ENCODE results near the gene PHF13. TPM values are rescaled to one million over a fixed set of nuclear protein-coding genes. Genes with fewer than 3 reads are reported as not detected.

Gene PHF13
- total RNA-seq, 4 donors from 2014 or later: 19.8 to 22.8 (median 20.5) TPM

DNA sequence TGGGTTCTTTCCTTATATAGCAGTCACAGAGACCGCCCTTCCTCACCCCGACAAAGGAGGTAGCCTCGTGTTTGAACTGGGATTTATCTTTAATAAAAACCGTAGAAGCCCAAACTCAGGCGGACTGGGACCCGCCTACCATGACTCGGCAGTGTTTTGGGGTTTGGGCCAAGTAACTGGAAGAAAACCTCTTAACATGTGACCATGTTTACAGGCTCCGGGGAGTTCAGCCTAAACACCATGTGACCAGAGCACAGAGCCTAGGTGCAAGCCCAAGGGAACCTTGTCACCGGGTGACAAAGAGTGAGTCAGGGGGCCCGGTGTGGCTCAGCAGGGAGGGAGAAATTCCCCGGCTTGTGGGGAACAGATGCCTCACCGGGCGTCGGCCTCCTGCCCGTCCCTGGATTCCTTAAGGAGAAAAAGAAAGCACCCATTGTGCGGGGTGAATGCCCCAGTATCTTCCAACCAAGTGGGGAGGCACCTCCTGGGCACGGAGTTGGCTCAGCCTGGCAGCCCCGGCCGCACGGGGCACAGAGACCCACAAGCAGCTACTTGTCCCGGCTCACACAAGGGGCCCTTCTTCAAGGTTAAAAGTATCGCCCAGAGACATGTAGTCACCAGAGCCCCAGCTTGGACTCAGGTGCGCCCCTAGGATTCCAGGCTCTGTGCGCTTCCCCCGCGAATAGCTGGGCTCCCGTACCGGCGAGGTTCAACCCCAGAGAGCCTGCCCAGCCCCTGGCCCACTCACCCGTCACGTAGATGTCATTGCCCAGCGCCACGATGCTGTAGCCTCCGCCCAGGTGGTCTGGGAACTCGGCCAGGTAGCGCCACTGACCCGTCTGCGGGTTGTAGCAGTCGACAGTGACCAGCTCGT is 12.2 kb upstream of the PHF13 start:
- H3K9me3 ChIP-seq: no peaks in the 10 kb centered on the region
- ATAC-seq: peak; percentile 61
- H3K27me3 ChIP-seq: no peaks in the 10 kb centered on the region
- H3K27ac ChIP-seq: peak overlapping the region; percentile 87 to 100 (median 98)
- H3K4me1 ChIP-seq: peaks cover 3 to 74% (median 52%) of the 10 kb centered on the region in 3 donors
- WGBS, 2 donors (ENCODE audit: low coverage in 1 of 2): 0% methylated on average over 6 of the region's 40 CpGs; no CpG with 5 or more reads in 1 of the 2 donors
- H3K4me3 ChIP-seq: peak overlapping the region; percentile 53 to 99
- TF ChIP-seq, protein P1, sequence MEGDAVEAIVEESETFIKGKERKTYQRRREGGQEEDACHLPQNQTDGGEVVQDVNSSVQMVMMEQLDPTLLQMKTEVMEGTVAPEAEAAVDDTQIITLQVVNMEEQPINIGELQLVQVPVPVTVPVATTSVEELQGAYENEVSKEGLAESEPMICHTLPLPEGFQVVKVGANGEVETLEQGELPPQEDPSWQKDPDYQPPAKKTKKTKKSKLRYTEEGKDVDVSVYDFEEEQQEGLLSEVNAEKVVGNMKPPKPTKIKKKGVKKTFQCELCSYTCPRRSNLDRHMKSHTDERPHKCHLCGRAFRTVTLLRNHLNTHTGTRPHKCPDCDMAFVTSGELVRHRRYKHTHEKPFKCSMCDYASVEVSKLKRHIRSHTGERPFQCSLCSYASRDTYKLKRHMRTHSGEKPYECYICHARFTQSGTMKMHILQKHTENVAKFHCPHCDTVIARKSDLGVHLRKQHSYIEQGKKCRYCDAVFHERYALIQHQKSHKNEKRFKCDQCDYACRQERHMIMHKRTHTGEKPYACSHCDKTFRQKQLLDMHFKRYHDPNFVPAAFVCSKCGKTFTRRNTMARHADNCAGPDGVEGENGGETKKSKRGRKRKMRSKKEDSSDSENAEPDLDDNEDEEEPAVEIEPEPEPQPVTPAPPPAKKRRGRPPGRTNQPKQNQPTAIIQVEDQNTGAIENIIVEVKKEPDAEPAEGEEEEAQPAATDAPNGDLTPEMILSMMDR (IDR thresholded peaks at IDR 0.05): no peak
- TF ChIP-seq POLR2A (IDR thresholded peaks at IDR 0.05): peak; percentile 52 to 57
- H3K36me3 ChIP-seq: peaks cover 0 to 35% of the 10 kb centered on the region in 2 donors

DNA sequence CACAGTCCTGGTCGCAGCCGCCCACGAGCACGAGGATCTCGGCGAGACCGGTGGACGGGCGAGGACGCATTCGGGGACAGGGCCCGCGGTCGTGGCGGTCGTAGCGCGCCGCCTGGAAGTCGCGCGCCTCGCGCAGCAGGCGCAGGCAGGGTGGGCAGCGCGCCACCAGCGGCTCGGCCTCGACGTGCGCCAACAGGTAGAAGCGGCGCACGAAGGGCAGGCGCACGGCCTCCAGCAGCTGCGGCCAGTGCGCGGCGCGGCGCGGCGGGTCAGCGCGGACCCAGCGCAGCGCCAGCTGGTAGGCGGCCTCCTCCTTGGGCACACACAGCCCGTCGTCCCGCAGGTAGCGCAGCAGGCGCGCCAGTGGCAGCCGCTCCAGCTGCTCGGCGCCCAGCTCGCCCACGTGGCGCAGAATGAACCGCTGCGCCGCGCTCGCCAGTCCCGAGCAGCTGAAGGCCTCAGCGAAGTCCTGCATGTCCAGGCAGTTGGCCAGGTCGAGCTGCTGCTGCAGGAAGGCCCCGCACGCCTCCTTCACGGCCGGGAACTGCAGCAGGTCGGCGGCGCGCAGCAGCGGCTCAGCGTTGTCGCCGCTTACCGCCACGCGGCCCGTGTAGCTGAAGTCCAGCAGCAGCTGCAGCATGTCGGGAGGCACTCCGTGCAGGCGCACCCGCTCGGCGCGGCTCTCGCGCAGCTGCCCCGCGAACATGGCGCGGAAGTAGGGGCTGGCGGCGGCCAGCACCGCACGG is 11.4 kb upstream of the PHF13 start:
- Histone ChIP-seq H3K36me3 (peaks cover 0 to 26% of the 10 kb centered on the region in 2 donors), H3K9me3 (no peaks in the 10 kb centered on the region), H3K4me1 (peaks cover 3 to 71% (median 45%) of the 10 kb centered on the region in 3 donors), H3K27me3 (no peaks in the 10 kb centered on the region), H3K27ac (peak overlapping the region; percentile 87 to 100 (median 98)), H3K4me3 (peak overlapping the region; percentile 53 to 99)
- no peak for TF ChIP-seq EP300 (IDR thresholded peaks at IDR 0.05)
- TF ChIP-seq, protein P1 (IDR thresholded peaks at IDR 0.05): peak in 3 of 4 experiments; percentile 4 to 15 (median 10)
- peak; percentile 27 for TF ChIP-seq POLR2AphosphoS5 (IDR thresholded peaks at IDR 0.05)
- no peak for TF ChIP-seq POLR2A (IDR thresholded peaks at IDR 0.05)
- ATAC-seq: peak; percentile 5
- no CpG with 5 or more reads among the region's 103 CpGs for WGBS, 2 donors (ENCODE audit: low coverage in 1 of 2)

DNA sequence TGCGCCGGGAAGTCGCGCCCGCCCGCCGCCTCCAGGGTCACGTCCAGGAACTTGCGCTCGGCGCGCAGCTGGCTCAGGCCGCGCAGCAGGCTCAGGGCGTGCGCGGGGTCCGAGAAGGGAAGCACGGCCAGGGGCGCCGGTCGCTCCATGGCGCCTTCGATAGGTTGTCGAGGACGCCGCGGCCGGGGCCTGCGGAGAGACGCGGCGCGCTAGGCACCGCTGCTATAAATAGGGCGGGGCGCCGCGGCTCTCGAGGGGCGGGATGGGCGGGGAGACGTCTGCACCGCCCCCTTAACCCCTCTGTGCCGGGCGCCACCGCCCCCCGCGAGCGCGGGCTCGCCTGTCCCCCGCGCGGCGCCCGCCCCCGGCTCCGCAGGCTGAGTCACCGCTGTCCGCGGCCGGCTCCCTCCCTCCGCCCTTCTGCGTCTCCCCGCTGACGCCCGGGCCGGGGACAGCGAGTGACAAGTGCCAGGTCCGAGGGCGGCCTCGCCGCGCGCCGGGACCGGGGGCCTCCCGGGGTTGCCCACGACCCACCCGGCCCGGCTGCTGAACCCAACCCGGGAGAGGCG is 10.8 kb upstream of the PHF13 start, which contains the start of gene KLHL21:
Gene KLHL21, minus strand, starts transcription at position 201 of the 569 bp plus-strand sequence. Its CDS starts 52 bp downstream, at position 149.
- Histone ChIP-seq H3K36me3 (peaks cover 0 to 20% of the 10 kb centered on the region in 2 donors), H3K9me3 (no peaks in the 10 kb centered on the region), H3K27me3 (no peaks in the 10 kb centered on the region), H3K4me1 (peaks cover 3 to 71% (median 39%) of the 10 kb centered on the region in 3 donors), H3K27ac (peak within 1 kb of the TSS; percentile 87 to 100 (median 98)), H3K4me3 (peak within 1 kb of the TSS; percentile 53 to 99)
- TF ChIP-seq POLR2AphosphoS5 (IDR thresholded peaks at IDR 0.05): peak; percentile 88
- TF ChIP-seq POLR2A (IDR thresholded peaks at IDR 0.05): peak; percentile 85 to 88
- TF ChIP-seq EP300 (IDR thresholded peaks at IDR 0.05): no peak
- TF ChIP-seq, protein P1 (IDR thresholded peaks at IDR 0.05): peak in 1 of 4 experiments; percentile 14
- no CpG with 5 or more reads among the region's 84 CpGs for WGBS, 2 donors (ENCODE audit: low coverage in 1 of 2)
- ATAC-seq: peak; percentile 86

DNA sequence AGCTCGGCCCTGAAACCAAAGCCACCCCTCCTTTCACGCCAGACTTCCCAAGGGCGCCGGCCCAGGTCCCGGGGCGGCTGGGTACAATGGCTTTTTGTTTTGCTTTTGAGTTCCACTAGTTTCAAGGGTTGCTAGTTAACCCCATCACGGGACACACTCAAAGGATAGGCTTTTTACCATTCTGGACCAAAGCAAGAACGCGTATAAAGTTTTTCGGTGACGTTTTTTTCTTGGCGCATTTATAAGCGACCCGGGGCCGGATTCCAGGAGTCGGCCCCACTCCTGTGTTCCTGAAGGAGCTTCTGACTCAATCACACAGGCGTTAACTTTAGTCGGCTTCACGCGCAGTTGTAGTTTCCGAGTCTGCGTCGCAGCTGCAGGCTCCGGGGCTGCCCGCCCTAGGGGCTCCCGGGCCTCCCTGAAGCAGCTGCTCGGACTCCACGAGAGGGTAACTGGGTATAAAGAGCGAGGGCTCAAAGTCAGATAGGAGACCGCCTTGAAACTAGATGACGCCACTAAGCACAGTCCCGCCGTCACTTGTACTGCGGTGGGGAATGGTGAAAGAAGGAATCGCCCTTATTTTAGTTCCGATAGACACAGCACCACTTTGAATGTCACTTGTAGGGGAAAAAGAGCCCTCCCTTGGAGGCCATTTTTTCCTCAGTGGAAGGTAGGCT is 10.2 kb upstream of the PHF13 start:
- H3K4me1 ChIP-seq: peaks cover 3 to 70% (median 32%) of the 10 kb centered on the region in 3 donors
- peak overlapping the region; percentile 87 to 100 (median 98) for H3K27ac ChIP-seq
- WGBS, 2 donors (ENCODE audit: low coverage in 1 of 2): 0% methylated on average over 8 to 23 of the region's 36 CpGs
- H3K9me3 ChIP-seq: no peaks in the 10 kb centered on the region
- TF ChIP-seq, protein P1 (IDR thresholded peaks at IDR 0.05): no peak
- TF ChIP-seq POLR2A (IDR thresholded peaks at IDR 0.05) (peak; percentile 13 to 38), POLR2AphosphoS5 (IDR thresholded peaks at IDR 0.05) (peak; percentile 75), EP300 (IDR thresholded peaks at IDR 0.05) (no peak)
- no peaks in the 10 kb centered on the region for H3K27me3 ChIP-seq
- H3K36me3 ChIP-seq: peaks cover 0 to 14% of the 10 kb centered on the region in 2 donors
- peak overlapping the region; percentile 53 to 99 for H3K4me3 ChIP-seq
- peak; percentile 29 for ATAC-seq

Data from gastroesophageal sphincter (tissue), 4 donors.